Activated CD4-positive, CD25-positive, alpha-beta regulatory T cell (primary cell): ENCODE data around the gene PEX14.

Experiments
- DNase-seq, 4 experiments: peaks; one replicate each; lab custom pipeline; 2025; lab: John Stamatoyannopoulos, UW

PEX14 gene

DNA sequence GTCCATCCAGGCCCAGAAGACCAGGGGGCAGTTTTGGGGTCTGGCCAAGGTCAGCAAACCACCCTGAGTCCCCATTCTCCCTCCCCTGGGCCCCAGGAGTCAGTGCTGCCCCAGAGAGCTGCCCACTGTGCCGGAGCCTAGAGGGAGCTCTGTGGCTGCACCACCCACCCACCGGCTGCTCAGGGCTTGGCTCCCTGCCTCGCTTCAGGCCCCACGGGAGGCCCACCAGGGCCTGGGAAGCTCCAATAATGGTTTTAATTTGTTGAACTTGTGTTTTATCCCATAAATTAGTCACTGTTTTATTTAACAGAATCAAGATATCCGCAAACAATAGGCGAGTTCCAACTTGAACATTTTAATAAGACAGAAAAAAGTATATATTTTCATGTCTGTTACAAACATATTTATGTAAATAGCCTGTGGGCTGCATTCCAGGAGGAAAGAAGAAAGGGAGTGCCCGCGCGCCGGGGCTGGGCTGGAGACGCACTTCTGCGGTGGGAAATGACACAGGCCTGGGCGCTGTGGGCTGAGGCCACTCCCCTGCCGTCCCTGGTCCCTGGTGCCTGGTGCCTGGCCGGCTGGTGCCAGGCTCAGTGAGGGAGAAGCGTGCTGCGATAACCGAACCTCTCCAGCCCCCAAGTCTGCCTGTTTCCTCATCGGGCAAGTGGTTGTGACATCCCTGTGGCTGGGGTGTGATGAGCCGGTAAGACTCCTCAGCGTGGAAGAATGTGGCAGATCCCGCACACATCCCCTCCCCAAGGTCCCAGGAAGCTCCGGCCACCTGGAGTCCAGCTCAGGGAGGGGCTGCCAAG is 160.5 kb downstream of the PEX14 start:
- no peak for DNase-seq

DNA sequence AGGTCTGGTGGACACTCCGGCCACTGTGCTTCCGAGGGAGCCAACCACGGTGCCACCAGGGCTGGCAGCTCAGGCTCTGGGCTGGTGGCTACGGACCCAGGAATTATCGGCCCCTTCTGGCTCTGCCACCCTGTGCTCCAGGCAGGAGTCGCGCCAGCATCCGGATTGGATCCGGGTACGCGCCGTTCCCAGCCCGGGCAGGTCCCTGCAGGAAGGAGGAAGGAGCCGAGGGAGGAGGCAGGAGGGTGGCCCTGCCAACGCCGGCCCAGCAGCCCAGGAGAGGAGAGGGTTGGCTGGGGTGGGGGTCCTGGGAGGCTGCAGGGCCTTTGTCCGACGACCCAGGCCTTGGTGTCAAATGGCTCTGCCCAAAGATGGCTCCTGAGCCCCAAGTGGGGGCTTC is 161.2 kb downstream of the PEX14 start:
- no peak for DNase-seq

DNA sequence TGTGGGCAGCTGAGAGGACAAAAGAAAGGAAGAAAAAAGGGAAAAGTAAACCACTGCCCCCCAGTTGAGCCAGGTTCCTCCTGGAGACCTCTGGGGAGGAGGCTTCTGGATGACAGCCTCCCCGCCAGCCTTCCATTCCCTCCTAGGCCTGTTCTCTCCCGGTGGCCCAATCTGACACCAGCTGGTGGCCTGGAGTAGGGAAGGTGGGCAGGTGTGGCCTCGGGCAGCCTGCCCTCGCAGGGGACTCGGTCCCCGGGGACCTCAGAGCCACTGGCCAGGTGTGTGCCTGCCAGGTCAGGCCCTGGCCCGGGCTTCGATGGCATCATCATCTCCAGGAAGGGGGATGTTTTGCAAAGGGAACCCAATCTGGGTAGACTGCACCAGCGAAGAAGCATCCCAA is 162.7 kb downstream of the PEX14 start:
- DNase-seq: no peak

DNA sequence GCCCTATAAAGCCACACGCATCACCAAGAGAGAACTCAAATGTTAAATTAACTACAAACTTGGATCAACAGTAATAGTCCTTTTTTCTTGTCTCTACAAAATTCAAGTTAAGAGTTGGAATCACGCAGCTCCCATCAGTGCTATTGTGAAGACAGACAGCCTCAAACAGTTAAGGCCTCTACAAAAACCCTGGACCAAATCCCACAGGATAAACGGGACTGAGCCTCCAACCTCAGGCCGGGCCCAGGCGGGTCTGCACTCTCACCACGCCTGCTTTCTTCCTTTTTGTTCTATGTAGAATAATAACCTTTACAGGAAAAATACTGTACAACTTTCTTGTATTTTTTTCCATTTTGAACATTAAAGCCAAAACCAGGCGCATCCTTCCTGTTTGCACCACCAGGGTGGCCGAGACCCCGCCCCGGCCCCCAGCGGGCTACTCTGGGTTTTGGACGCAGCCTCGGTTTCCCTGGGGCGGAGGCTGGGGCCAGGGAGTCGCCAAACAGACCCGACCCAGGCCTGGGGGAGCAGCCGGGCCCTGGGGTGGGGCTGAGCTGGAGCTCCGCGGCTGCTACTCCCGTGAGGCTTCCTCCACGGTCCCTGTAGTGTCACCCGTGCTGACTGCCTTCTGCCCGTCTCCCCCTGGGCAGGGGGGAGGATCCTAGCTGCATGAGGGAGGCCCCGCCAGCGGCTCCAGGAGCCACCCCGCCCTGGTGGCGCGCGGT is 163.2 kb downstream of the PEX14 start:
- no peak for DNase-seq

DNA sequence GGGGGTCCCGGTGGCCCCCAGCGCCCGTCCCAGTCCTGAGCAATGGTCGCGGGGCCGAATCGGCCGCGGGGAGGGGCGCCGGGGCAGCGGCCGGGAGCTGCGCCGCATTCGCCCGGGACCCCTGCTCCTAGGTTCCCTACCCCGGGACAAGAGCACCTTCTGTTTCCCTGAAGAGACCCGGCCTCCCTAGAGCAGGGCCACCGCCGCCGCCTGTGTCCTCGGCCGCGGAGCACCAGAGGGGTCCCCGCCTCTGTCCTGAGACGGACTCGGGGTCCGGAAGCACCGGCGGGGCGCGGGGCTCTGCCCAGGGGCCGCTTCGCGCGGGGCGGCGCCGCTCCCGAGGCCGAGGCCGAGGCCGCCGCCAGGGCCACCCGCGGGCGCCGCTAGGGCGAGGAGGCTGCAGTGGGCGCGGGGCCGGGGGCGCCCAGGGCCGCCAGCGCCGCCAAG is 163.8 kb downstream of the PEX14 start:
- DNase-seq: no peak

DNA sequence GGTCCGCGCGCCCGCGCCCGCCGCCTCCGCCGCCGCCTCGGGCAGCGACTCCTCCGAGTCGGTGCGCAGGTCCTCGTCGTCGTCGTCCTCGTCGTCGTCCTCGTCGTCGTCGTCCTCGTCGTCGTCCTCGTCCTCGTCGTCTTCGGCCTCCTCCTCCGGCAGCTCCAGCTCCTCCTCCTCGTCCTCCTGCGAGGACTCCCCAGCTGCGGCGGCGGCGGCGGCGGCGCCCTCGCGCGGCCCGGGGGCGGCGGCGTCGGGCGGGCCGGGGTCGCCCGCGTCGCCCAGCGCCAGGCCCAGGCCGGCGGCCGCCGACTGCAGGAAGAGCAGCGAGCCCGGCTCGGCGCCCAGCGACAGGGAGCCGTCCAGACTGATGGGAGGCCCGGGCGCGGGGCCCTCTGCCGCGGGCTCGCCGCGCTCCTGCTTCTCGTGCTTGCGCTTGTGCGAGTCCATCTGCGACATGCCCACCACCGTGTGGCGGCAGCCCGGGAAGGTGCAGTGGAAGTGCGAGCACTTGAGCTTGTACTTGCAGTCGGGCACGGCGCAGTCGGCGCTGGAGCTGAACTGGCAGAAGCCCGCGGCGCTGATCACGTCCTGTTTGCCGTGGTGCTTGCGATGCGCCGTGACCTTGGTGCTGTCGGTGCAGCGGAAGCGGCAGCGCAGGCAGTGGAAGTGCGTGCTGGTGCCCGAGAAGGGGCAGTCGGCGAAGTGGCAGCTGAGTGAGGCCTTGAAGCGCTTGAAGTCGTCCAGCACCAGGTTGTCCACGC is 164.4 kb downstream of the PEX14 start:
- DNase-seq: no peak

DNA sequence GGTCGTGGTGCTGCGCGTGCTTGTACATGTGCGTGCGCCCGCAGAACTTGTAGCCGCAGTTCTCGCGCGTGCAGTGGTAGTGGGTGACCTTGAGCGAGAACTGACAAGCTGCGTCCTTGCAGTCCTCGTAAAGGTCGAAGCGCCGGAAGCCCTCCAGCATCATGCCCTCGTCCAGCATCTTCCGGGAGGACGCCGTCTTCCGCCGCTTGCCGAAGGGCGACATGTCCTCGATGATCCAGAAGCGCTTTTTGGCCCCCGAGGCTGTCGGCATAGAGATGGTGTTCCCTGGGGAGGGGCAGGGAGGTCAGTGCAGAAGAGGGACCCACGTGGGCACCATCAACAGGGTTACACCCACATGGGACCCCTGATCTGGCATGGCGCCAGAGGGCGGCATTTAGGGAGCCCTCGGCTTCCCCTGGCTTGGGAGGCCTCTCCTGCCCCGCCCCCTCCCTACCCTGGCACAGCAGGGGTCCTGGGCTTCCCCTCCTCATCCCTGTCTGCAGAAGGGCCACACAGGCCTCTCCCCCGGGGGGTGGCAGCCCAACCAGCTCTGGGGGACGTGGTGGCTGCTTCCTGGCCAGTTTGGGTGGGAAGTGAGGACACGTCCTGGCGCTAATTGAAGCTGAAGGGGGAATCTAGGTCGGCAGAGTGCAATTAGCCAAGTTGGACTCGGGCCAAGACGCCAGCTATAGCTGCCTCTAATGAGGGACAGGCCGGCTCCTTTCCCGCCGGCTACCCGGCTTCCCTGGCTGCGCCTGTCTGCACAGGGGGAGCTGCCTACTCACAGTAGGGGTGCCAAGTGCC is 165.2 kb downstream of the PEX14 start:
- no peak for DNase-seq

DNA sequence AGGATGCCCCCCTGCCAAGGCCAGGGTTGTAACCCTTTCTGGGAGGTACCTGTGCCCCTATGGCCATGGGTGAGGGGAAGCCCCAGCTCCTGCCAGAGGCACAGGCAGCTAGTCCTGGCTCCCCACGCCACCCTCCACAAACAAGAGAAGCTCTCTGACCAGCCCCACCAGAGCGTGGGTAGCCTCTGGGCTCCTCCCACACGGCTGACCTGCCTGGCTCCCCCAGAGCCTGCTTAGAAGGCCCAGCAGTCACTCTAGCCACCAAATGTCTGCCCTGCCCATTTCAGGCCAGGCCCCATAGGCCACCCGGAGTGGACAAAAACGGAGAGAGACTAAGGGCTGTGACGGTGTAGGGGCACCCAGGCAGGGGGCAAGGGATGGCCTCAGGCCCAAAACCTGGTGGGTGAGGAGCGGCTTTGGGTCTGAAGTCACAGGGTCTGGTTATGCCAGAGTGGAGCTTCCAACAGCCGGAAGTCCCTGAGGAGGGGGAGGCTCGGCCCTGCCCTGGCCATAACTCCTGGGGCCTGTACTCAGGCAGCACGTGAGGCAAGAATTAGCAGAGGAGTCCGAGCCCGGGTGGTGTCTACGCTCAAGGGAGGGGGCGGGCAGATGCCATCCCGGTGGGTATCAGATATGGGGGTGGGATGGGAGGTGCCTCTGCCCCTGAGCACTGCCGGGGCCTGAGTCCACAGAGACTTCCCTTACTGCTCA is 166.2 kb downstream of the PEX14 start:
- no peak for DNase-seq

DNA sequence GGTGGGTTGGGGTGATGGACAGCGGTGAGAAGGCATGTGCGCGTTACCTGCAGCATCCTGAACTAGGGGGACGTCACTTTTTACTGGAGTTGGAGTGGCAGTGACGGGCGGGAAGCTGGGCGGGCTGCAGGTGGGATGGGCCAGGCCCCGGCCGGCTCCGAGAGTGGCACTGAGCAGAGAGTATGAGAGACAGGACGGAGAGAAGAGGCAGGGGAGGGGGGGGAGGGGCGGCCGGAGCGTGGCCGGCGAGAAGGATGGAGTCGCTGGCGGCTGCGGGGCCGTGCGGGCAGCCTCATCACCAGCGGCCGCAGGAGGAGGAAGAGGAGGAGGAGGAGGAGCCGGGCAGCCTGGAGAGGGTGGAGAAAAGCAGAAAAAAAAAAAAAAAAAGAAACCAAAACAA is 167.2 kb downstream of the PEX14 start:
- DNase-seq: no peak

DNA sequence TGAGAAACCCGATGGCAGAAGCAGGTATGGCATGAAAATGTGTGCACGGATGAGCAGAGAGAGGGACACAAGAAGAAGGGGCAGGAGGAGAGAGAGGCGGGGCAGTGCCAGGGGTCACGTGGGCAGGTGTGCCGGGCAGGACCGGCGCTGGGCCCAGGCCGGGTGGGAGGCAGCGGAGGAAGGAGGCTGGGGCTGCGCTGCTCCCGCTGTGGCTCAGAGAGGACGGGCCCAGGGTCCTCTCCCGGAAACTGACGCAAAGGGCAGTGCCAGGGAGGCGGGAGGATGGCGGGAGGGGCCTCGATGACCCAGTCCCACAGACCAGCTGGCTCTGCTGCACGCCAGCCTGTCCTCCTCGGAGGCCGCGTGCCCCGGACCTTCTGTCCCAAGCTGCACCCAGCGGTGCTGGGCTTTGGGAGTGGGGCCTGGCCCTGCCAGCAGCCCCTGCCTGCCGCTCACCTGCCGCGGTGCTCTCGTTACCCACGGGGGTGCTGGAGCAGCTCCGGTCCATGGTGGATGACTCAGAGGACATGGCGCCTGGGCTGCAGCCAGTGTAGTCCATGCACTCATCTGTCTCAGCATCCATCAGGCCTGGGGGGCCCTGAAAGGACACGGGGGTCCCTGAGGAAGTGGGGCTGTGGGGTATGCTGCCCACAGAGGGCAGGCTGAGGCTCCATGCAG is 167.8 kb downstream of the PEX14 start:
- DNase-seq: no peak

DNA sequence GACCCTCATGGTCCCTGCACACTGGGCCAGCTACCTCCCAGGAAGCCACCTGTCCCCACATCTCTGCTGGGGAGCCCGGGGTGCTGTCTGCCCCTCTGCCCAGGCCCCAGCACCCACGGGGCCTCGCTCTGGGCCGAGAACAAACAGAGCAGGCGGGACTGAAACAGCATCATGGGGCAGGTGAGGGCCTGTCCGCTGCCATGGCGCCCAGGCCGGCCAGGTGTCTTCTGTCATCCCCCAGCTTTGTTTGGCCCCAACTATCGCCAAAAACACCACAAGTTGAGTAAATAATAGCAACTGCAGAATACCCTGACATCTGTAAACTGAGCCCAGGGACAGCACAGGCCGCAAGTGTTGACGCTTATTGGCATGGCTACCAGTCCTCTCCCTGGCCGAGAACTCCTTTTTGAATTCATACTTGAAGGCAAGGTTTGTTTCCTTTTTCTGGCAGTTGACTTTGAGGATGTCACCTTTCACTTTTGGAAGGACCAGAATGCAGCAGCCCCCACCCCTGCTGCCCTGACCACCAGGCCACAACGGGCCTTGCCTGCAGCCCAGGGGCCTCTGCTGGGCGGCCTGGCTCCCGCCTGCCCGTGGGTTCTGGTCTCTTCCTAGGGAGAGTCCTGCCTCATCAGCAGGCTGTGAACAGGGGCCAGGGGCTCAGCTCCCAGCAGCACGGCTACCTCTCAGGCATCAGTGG is 169.0 kb downstream of the PEX14 start:
- DNase-seq: no peak

DNA sequence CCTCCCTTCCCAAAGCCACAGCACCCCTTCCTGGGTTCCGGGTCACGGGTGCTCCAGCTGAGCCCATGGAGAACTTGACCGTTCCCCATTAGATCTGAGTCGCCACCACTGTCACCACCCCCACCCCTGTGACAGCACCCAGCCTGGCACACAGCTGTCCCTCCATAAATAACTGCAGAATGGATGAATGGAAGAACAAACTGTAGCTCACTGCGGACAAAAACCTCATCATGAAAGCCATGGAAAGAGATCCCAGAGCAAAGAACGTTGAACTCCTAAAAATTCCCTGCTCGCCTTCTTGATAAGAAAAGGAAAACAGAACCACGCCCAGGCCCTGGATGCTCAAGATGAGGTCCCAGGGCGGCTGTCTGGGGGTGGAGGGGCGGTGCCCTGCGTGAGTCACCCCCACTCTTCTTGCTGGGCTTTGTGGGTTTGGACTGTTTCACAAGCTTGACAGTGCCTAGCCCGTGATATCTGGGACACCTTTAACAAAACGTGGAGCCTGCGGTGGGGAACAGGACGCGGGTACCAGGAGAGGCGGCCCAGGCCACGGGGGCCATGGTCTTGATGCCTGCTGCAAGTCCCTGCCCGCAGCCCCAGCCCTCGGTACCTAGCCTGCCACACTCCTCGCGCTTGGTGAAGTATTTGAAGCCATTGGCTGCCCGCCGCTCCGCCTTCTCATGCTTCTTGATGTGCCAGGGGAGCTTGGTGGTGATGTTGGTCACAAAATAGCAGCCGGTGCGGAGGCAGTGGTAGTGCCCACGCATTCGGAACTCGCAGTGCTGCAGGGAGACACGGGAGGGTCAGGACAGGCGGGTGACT is 169.8 kb downstream of the PEX14 start:
- DNase-seq: no peak

DNA sequence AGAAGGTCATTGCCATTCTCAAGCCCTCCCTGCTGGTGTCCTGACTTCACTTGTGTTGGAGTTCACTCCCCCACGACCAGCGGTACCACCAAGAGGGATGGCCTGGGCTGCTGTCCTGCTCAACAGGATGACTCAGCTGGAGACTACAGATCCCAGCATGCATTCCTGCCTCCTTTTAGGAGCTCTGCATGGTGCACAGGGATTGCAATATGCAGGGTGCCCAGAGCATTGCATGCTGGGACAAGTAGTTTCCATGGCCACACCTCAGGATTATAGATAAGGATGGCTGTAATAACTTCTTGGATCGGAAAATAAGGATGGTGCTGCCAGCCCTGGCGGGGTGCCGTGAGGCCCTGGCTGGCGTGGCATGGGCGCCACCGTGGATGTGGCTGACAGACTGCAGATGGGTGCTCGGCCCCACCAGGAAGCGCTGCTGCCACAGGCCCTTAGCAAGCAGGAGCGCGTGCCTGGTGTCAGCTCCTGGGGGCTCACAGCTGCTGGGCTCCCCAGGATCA is 171.7 kb downstream of the PEX14 start:
- no peak for DNase-seq

DNA sequence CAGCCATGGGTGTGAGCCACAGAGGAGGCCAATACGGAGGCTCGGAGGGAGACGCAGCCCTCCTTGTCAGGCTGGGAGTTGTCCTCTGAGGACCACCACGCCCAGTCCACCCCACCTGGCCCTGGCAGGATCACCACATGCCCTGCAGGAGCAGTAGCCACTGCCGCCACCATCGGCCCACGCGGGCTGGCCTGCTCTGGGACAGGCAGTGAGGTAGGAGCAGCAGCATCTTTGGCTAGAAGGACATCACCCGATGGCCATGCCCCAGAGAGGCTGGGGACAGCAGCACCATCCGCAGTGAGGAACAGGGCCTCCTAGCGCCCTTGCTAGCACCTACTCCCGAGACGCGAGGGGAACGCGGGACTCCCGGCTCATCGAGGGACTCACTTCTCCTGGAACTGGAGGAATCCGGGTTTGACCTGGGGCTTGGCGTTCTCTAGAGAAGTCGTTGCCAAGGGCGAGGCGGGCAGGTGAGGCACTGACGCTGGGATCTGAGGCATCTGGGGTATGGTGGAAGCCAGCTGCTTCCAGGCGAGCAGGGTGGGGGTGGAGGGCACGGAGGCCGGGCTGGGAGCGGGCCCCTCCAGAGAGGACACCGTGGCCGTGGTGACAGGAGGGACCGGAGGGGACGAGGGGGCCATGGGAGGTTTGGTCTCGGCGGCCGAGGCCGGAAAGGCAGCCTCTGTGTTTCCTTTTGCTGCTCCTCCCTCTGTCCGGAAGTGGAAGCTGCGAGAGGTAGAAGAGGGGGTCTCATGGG is 172.8 kb downstream of the PEX14 start:
- no peak for DNase-seq

DNA sequence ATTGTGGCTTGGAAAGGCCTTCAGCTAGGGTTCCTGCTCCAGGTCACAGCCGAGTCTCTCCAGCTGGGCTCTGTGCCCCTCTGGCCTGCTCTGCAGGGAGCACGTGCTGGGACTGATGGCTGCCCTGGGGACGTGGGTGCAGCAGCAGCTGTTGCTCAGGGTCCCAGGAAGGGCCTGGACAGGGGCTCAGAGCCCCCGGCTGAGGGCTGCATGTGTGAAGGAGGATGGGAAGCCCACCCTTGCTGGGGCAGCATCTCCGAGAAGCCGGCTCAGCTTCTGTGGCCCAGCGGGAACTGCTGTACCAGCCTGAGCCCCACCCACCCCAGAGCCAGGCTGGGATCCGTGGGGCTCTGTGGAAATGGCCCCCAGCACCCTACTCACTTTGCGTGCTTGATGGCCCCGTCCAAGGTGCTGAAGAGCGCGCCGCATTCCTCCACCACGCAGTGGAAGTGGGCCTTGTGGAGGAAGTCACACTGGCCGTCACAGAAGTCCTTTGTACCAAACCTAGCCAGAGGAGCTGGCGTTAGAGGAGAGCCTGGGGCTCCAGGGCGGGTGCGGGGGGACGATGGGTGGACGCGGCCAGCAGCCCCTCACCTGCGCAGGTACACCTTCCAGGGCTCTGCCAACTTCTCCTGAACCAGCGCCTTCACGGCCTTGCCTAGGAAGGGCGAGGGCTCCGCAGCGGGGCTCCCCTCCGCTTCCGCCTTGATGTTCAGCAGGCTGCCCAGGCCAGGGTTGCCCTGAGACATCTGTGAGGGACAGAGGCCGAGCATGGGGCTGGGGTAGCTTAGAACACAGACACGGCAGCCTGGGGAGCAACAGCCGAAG is 174.2 kb downstream of the PEX14 start:
- no peak for DNase-seq

DNA sequence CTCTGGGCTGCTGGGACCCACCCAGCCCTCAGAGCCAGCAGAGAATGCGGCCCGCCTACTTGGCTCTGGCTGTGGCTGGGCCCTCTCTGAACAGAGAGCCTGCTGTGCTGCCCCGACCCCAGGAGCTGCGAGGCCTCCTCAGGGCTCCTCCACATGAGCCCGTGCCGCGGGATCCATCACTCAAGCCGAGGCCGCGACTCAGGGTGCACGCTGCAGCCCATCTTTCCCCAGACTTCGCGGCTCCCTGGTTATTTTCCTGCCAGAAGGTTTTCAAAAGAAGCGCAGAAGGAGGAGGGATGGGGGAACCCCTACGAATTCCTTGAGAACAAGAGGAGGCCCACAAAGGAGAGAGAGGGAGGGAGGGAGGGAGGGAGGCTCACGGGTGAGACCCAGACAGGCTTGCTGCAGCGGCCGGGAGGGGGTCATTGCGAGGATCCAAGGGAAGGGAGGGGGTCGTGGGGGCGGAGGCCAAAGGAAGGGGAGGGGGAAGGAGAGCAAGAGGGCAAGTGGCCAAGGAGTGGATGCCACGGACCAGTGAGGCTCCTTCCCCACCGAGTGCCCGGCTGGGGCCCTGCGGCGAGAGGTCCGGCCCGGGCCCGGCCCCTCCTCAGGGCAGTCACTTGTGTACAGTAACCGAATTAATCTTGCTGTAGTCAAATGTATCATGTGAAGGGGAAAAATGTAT is 174.9 kb downstream of the PEX14 start:
- DNase-seq: no peak
